Hepatocyte (in vitro differentiated cells): ENCODE data around the gene HSPH1.

Experiments used
- EZH2 ChIP-seq: fragments of 200-600 bp; sonication (generic); IDR thresholded peaks from 2 replicates; pipeline ENCODE4 v1.6.1; 2016; ENCODE audit warnings: antibody characterized with exemption, mild to moderate bottlenecking, borderline replicate concordance
- EZH2phosphoT487 ChIP-seq: fragments of 200-600 bp; sonication (generic); IDR thresholded peaks from one replicate; pipeline ENCODE4 v1.6.1; 2018; ENCODE audit warnings: antibody characterized with exemption, mild to moderate bottlenecking, low read depth, moderate library complexity; ENCODE audit not compliant: unreplicated experiment, severe bottlenecking

GRCh38 chr13:31107109-31107508, 54.6 kb downstream of the HSPH1 start:
- TF ChIP-seq EZH2phosphoT487 (no peak), EZH2 (no peak)
